HG03064 (cell line): ENCODE results near the gene KRT3.

Experiments used
- ATAC-seq: cut with Tn5 transposase; IDR thresholded peaks from one replicate; pipeline ENCODE4 v1.9.1; 2021; ENCODE audit warnings: low read depth; ENCODE audit not compliant: unreplicated experiment

The KRT3 gene

DNA sequence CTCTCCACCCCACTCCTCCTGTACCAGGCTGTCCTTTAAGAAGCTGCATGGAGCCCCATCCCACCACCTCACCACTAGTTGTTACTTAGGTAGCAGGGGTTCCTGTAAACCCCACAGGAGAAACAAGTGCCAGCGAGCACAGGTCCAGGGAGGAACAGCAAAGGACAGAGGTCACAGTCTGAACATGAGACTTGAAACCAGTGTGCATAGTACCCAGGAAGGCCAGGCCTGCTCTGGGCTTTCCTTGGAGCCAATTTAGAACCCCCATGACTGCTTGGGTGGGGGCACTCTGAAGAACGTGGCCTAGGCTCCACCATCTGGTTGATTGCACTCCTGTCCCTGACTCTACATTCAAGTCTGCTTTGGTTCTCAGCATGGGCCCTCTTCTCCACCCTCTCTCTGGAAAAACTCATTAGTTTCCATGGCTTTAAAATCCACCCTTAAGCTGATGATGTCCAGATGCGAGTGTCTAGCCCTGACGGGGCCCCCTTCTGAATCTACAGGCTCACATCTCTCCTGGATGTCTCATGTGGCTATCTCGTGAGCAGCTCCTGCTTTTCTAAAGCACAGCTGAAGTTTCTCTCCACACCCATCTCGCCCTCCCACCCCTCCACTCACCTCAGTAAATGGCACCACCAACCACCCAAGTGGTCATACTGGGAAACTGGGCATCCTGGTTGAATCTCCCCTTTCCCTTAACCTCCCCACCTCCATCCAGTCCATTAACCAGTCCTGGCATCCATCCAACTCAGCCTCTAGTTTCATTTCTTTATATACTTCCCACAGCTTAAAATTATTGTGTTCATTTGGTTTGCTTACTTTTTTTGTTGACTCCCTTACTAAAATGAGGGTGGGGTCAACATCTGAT is 8.4 kb downstream of the KRT3 start:
- no peak for ATAC-seq

GRCh38 chr12:52784909-52785308 is 11.0 kb downstream of the KRT3 start:
- no peak for ATAC-seq

GRCh38 chr12:52783563-52784316 is 12.2 kb downstream of the KRT3 start:
- no peak for ATAC-seq

- ATAC-seq, result no peak
Measured at GRCh38 chr12:52782502-52782901, 13.4 kb downstream of the KRT3 start.

- ATAC-seq, result no peak
Measured at GRCh38 chr12:52781399-52782082, 14.4 kb downstream of the KRT3 start.

- ATAC-seq, result no peak
Measured at GRCh38 chr12:52779914-52780313, 16.0 kb downstream of the KRT3 start.

DNA sequence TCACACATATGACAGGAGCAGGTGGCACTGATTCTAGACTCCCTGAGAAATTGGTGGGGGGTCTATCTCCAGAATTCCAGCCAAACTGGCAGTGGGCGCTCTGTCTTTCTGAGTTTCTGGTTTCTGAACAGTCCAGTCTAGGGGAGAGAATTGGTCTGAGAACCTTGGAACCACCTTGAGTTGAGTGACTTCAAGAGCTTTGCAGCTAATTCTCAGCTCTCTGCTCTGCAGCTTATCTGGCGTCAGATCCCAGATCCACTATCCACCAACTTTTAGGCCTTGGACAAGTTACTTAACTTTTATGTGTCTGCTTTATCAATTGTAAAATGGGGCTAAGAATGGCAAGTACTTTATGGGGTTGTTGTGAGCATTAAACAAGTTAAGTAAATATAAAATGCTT is 17.1 kb downstream of the KRT3 start:
- ATAC-seq, result no peak

DNA sequence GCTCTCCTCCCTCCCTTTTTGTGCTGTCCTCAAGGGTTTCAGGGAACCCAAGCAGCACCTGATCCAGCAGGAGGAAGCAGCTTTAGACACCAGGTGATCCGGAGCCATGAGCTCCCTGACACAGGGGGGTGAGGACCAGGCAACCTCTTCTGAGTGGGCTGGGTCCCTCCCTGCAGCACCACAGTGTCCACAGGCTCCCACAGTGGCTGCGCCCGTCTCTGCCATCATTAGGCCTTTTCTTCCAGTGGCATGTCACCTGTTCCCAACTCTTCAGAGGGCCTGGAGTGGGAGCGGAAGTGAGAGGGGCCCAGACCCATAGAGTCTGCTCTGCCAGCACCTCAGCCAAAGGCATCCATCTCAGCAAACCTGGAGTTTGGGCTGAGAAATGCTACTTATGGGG is 18.4 kb downstream of the KRT3 start:
- ATAC-seq, result no peak

DNA sequence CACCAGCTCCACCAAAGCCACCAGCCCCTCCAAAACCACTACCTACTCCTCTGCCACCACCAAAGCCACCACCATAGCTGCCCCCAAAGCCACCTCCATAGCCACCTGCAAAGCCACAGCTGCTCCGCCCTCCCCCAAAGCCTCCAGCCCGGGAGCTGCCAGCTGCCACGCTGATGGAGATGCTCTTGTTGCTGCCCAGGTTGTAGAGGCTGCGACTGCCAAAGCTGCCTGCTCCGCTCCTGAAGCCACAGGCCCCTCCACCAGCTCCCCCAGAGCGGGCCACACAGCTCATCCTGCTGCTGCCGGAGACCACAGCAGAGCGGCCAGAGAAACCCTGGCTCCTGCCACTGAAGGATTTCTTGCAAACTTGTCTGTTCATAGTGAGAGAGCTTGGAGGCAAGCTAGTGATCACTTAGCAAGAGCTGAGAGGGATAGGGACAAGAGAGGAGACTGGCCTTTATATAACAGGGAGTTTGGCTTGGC is 19.0 kb downstream of the KRT3 start, which contains the start of gene KRT76:
TSS of gene KRT76 (minus strand) at position 433 of the 483 bp plus-strand sequence. CDS start at position 379, 54 bp downstream.
- ATAC-seq, result no peak

GRCh38 chr12:52776435-52776834 is 19.5 kb downstream of the KRT3 start:
- ATAC-seq, result no peak

GRCh38 chr12:52774629-52775250 is 21.2 kb downstream of the KRT3 start:
- ATAC-seq, result no peak

GRCh38 chr12:52772772-52773171 is 23.1 kb downstream of the KRT3 start:
- no peak for ATAC-seq

DNA sequence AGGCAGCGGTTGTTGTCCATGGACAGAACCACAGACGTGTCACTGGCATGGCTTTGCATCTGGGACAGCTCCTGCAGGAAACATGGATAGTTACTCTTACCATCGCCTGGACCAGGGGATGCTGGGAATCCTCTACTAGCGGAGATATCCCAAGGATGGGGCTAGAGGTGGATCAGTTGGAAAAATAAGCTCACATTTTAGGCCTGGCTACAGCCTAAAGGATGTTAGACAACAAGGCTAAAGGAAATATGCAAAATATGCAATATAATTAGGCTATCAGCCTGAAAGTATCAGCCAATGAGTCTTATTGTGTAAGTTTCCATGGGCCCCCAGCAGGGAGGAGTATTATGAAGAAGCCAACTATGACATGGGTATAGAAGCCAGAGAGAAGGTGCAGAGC is 23.7 kb downstream of the KRT3 start:
- no peak for ATAC-seq

DNA sequence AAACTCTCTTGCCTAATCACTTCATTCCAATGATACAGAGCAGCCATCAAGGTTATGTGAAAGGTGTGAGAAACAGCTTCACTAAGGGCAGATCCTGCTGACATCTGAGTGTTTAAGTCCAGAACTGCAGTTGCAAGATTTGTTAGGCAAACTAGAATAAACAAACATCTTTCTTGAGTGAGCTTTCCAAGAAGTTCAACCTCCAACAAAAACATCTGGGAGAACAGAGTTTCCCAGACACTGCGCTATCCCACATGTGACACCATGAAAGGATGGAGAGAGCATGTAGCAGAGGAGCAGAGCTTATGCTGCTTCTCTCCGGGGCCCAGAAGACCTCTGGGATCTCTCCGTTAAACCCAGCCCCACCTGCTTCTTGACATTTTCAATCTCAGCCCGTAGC is 24.4 kb downstream of the KRT3 start:
- no peak for ATAC-seq

DNA sequence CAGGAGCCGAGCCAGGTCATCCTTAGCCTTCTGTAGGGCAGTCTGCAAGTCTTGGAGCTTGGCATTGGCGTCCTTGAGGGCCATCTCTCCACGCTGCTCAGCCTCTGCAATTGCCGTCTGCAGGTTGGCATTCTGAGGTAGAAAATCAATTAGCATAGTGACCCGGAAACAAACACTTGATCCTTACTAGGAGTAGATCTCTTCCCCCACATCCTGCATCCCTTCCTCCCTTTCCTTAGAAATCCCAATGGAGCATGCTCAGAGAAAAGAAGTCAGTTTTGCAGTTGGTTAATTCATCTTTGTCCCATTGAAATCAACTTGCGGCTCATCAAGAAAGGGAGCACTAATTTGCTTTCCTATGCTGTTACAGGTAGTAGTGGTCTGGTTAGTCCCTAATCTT is 24.8 kb downstream of the KRT3 start:
- ATAC-seq, result no peak

DNA sequence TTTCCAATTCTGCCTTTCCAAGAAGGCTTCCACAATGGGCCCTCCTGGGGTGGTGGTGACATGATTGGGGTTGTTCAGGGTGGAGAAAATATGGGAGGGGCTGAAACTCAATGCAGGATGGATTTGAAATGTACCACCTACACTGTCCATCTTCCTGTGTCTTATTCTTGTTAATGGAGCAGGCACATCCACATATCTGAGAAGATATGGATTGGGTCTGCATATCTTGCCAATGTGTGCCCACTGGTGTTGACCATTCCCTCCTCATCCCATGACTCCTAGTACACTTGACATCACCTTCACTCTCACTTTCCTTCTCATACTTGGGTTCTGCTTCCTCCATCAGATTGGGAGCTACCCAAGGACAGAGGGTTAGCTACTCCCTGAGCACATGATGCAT is 26.0 kb downstream of the KRT3 start:
- ATAC-seq, result no peak

DNA sequence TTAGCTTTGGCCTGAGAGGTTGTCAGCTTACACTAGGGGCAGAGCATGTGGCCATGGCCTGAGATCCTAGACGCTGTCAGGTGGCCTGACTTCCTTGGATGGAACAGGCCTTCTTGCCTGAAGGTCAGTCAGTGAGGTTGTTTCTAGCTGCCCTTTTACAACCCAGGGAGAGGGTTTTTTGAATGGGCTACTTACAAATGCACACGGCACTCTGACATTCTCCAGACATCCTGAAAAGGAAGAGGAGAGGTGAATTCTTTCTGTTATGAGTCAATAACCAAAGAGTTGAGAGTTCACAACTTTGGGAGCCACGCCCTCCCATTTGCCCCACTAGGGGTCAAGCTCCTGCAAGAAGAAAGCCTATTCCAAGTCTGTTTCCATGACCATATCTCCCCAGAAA is 26.6 kb downstream of the KRT3 start:
- ATAC-seq, result no peak

GRCh38 chr12:52768479-52769200 is 27.3 kb downstream of the KRT3 start:
- no peak for ATAC-seq

GRCh38 chr12:52767427-52767826 is 28.5 kb downstream of the KRT3 start:
- no peak for ATAC-seq

DNA sequence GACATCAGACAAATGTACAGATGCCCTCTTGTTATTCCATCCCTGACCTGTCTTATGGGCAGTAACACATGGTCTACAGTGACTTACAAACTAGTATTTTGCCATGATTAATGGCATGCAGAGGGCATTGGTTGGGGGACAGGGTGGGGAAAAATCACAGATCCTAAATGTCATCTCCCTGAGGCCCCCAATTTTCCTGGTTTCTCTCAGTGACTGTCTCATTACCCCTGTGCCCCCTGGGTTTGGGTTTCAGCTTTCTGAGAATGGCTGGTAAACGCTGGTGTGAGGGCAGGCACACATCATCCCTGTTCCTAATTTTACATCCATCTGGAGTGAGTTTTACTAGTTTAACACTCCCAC is 28.9 kb downstream of the KRT3 start:
- ATAC-seq, result no peak
